Hair follicular keratinocyte (primary cell): ENCODE measurements around the gene NAA60. TPM values are rescaled to one million over a fixed set of nuclear protein-coding genes. Genes with fewer than 3 reads are reported as not detected.

Experiments
- total RNA-seq: library from RNA; depleted of rRNA; stranded (reverse); fragments of >200 nt; gene quantifications from 2 replicates; pipeline ENCODE4 v1.2.3, GENCODE V29; 2015

Gene NAA60
- 14.4 and 18.9 TPM in 2 replicates for total RNA-seq

GRCh38 chr16:3443108-3444031 is at the start of gene NAA60, which contains the start of gene ZNF597:
TSS of gene NAA60 (plus strand) at chr16:3443680. CDS start at chr16:3476228, 32,548 bp downstream.
TSS of gene ZNF597 (minus strand) at chr16:3443504. CDS start at chr16:3443153, 351 bp downstream.

GRCh38 chr16:3400779-3401688 is 42.4 kb upstream of the NAA60 start, which contains the start of the genes ZNF174 and ZSCAN32:
TSS of gene ZNF174 (plus strand) at chr16:3401215. CDS start at chr16:3402005, 790 bp downstream.
TSS of gene ZSCAN32 (minus strand) at chr16:3401004. CDS start at chr16:3397557, 3,447 bp downstream.

GRCh38 chr16:3495176-3495575 is 51.7 kb downstream of the NAA60 start, which contains the start of gene C16orf90:
TSS of gene C16orf90 (minus strand) at chr16:3495489. CDS start at chr16:3495421, 68 bp downstream.

Other genes starting within 250 kb of the NAA60 start
- gene ZNF200, start 208.5 kb upstream of the NAA60 start, total RNA-seq = 3.7 and 8.1 TPM in 2 replicates
- 0.08 TPM in 2 replicates for gene MEFV, start 187.0 kb upstream of the NAA60 start, total RNA-seq
- gene ZNF263, start 160.2 kb upstream of the NAA60 start, total RNA-seq = 23.4 and 35.5 TPM in 2 replicates
- gene TIGD7, start 138.2 kb upstream of the NAA60 start, total RNA-seq = 0.78 and 0.87 TPM in 2 replicates
- gene ZNF75A, start 138.2 kb upstream of the NAA60 start, total RNA-seq = 11.2 and 11.8 TPM in 2 replicates
- gene OR2C1, start 87.8 kb upstream of the NAA60 start, total RNA-seq = not detected in 2 replicates
- 8.3 and 14.7 TPM in 2 replicates for gene ZSCAN32, start 42.7 kb upstream of the NAA60 start, total RNA-seq
- 4.9 and 5.6 TPM in 2 replicates for gene ZNF174, start 42.5 kb upstream of the NAA60 start, total RNA-seq
- gene ZNF597, start 176 bp upstream of the NAA60 start, total RNA-seq = 1.3 and 1.9 TPM in 2 replicates
- not detected in 2 replicates for gene C16orf90, start 51.8 kb downstream of the NAA60 start, total RNA-seq
- 6.5 and 12.2 TPM in 2 replicates for gene CLUAP1, start 57.3 kb downstream of the NAA60 start, total RNA-seq
- gene NLRC3, start 133.7 kb downstream of the NAA60 start, total RNA-seq = not detected in 2 replicates
- 6.0 and 7.4 TPM in 2 replicates for gene SLX4, start 167.9 kb downstream of the NAA60 start, total RNA-seq
- gene DNASE1, start 211.0 kb downstream of the NAA60 start, total RNA-seq = 2.5 and 7.2 TPM in 2 replicates